GM10847 (cell line): Measurements from ENCODE around the gene ASCL2.

Experiments
- POLR2A ChIP-seq: IDR thresholded peaks from 2 replicates; pipeline ENCODE4 v1.6.1; 2011; ENCODE audit not compliant: insufficient read length; ENCODE audit errors: extremely low read depth

Gene ASCL2

GRCh38 chr11:2249189-2249916 lies 21.0 kb downstream of the ASCL2 start:
- no peak for TF ChIP-seq POLR2A

- no peak for TF ChIP-seq POLR2A
These were observed 21.6 kb downstream of the ASCL2 start for GRCh38 chr11:2248762-2249161.

- TF ChIP-seq POLR2A, result no peak
These were observed 22.1 kb downstream of the ASCL2 start for GRCh38 chr11:2248242-2248641.

DNA sequence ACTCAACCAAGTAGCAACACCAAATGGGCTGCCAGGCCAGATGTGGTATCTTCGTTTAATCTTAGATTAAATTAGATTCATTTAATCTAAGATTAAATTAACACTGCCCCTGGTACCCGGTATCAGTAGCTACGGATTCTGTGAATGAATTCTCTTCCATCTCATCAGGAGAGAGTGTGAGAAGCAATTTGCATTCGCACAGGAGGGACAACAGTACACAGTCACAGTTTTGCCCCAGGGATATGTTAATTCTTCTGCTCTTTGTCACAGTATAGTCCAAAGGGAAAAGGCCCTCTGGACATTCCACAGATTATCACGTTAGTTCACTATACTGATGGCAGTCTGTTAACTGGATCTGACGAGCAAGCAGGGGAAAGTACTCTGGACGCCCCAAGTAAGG lies 22.9 kb downstream of the ASCL2 start:
- no peak for TF ChIP-seq POLR2A

- TF ChIP-seq POLR2A, result no peak
These were observed 29.6 kb downstream of the ASCL2 start for GRCh38 chr11:2240834-2241233.

DNA sequence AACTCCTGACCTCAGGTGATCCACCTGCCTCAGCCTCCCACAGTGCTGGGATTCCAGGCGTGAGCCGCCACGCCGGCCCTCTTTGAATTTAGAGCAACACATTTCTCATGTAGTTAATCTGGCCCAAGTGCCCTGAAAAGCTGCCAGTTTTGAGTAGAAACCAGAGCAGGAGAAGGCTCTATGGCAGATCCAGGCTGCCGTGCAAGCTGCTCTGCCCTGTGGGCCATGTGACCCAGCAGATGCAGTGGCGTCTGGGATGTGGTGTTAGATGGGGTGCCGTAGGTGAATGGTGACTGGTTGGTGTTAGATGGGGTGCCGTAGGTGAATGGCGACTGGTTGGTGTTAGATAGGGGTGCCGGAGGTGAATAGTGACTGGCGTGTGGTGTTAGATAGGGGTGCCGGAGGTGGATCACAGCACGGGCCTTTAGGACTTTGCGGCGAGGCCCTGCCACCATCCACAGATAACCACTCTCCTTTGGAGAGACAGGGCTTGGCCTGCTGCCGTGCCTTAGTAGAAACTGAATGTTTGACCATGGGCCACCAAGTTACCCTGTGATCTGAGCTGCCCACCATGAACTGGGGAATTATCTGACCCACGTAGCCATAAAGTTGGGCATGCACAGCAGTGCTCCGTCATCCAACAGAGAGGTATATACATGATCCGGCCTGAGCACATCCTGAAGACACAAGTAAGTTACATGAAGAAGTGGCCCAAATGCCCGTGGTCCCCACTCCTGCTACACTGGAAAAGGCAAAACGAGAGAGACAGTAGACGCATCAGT lies 32.7 kb downstream of the ASCL2 start:
- no peak for TF ChIP-seq POLR2A

GRCh38 chr11:2235588-2236326 lies 34.6 kb downstream of the ASCL2 start:
- no peak for TF ChIP-seq POLR2A

DNA sequence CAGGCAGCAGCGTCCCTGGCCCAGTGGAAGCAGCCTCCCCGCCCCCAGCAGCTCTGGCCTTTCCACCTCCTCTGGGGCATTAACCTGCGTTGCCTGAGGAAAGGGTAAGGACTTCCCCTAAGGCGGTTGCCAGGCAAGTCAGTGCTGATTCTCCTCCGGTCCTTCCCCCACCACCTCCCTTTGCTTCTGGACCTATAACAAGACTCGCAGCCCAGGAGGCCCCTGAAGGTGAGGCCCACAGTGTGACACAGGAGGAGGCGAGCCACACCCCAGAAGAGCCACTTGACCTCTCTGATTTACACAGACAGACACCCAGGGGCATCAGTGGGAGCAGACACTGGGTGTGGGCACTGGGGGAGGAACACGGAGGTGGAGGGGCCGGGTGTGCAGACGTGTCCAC lies 35.4 kb downstream of the ASCL2 start:
- TF ChIP-seq POLR2A, result no peak

DNA sequence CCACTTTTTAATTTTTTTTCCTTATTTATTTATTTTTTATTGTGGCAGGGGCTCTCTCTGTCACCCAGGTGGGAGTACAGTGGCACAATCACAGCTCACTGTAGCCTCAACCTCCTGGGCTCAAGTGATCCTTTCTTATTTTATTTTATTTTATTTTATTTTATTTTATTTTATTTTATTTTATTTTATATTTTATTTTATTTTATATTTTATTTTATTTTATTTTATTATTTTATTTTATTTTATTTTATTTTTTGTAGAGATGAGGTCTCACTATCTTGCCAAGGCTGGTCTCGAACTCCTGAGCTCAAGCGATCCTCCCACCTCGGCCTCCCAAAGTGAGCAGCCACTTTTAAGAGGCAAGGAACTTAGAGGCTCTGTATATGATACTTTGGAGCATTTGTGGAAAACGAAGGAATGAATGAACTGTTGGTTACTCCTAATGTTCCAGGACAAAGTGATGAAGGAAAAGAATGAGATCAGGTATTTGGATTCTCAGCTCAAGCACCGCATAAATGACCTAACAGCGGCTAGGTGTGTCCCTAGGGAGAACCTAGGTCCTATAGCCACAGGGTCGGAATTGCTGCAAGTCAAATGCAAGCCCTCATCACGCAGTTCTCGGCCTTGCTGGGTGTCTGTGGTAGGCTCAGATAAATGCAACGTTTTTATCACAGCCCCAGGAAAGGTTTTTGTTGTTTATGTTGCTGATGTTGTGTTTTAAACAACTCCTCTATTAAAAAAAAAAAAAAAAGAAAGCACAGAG lies 36.5 kb downstream of the ASCL2 start:
- TF ChIP-seq POLR2A, result no peak

GRCh38 chr11:2229713-2230297 lies 40.6 kb downstream of the ASCL2 start:
- no peak for TF ChIP-seq POLR2A

DNA sequence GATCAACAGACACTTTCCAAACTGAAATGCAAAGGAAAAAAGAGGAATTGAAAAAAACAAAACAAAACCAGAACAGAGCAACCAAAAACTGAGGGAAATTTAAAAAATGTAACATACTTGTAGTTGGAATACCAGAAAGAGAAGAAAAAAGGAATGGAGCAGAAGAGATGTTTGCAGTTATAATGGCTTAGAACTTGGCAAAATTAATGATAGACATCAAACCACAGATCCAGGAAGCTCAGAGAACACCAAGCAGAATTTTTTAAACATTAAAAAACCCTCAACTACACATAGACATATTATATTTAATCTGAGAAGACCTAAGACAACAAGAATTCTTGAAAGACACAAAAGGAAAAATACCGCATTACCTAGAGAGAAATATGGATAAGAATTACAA lies 46.1 kb downstream of the ASCL2 start:
- TF ChIP-seq POLR2A, result no peak

GRCh38 chr11:2223153-2223794 lies 47.1 kb downstream of the ASCL2 start:
- no peak for TF ChIP-seq POLR2A

- no peak for TF ChIP-seq POLR2A
These were observed 47.9 kb downstream of the ASCL2 start for GRCh38 chr11:2222451-2222850.

DNA sequence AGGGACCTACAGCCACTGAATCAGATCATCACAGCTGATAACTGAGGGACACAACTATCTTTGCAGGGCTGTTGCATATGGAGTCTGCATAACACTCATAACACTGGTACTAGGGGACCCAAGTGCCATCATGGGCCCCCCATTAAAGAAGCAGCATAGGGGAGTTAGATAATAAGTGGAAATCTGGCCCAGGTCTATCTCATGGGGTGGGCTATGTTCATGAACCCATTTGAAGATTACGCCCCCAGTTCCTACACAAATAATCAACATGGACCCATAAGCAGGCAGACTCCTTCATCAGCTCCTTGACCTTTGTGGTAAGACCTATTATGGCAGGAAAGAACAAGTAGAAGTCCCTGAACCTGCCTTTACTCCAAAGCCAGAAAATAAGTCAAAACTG lies 48.8 kb downstream of the ASCL2 start:
- no peak for TF ChIP-seq POLR2A
